GM18858 (cell line): ENCODE results near the gene ADORA2A.

Source experiments
- ATAC-seq: cut with Tn5 transposase; IDR thresholded peaks from one replicate; pipeline ENCODE4 v1.9.1; 2021; ENCODE audit not compliant: unreplicated experiment

Gene ADORA2A

GRCh38 chr22:24402460-24403192, 24.8 kb upstream of the ADORA2A start:
- ATAC-seq = no peak

GRCh38 chr22:24403346-24403745, 24.1 kb upstream of the ADORA2A start:
- ATAC-seq = no peak

GRCh38 chr22:24404561-24405275, 22.7 kb upstream of the ADORA2A start:
- ATAC-seq = no peak

GRCh38 chr22:24405631-24406321, 21.6 kb upstream of the ADORA2A start:
- ATAC-seq = no peak

- no peak for ATAC-seq
These were observed 20.8 kb upstream of the ADORA2A start for GRCh38 chr22:24406322-24407277.

- ATAC-seq = no peak
These were observed 20.1 kb upstream of the ADORA2A start for GRCh38 chr22:24407278-24407665.

GRCh38 chr22:24407884-24408283, 19.5 kb upstream of the ADORA2A start:
- no peak for ATAC-seq

GRCh38 chr22:24408630-24409029, 18.8 kb upstream of the ADORA2A start:
- no peak for ATAC-seq

GRCh38 chr22:24409707-24410106, 17.7 kb upstream of the ADORA2A start:
- ATAC-seq = no peak

- no peak for ATAC-seq
These were observed 17.1 kb upstream of the ADORA2A start for GRCh38 chr22:24410110-24410856.

GRCh38 chr22:24411256-24412004, 16.0 kb upstream of the ADORA2A start:
- no peak for ATAC-seq

GRCh38 chr22:24412274-24412673, 15.1 kb upstream of the ADORA2A start:
- ATAC-seq = no peak

GRCh38 chr22:24413271-24413670, 14.1 kb upstream of the ADORA2A start:
- ATAC-seq = no peak

- ATAC-seq = no peak
These were observed 13.5 kb upstream of the ADORA2A start for GRCh38 chr22:24413736-24414385.

- ATAC-seq = no peak
These were observed 12.9 kb upstream of the ADORA2A start for GRCh38 chr22:24414523-24414922.

- no peak for ATAC-seq
These were observed 12.1 kb upstream of the ADORA2A start for GRCh38 chr22:24414984-24415945.

GRCh38 chr22:24416095-24416494, 11.3 kb upstream of the ADORA2A start:
- ATAC-seq = no peak

GRCh38 chr22:24416611-24417010, 10.8 kb upstream of the ADORA2A start:
- ATAC-seq = no peak
